HepG2 (cell line): ENCODE measurements around the gene MB21D2. TPM values are rescaled to one million over a fixed set of nuclear protein-coding genes. Genes with fewer than 3 reads are reported as not detected.
A peak's percentile ranks its signal among the peaks of the same experiment; 100 is the strongest.

Source experiments
- ARID2 ChIP-seq: sonication (generic); formaldehyde crosslinking; IDR thresholded peaks from 2 replicates; pipeline ENCODE4 v1.8.1; 2022; ENCODE audit warnings: mild to moderate bottlenecking, missing genetic modification reagents, borderline replicate concordance
- BCL3 ChIP-seq: sonication (generic); formaldehyde crosslinking; IDR thresholded peaks from 2 replicates; pipeline ENCODE4 v1.5.1; 2020; ENCODE audit warnings: mild to moderate bottlenecking, missing genetic modification reagents, moderate library complexity
- KDM2A ChIP-seq: sonication (generic); formaldehyde crosslinking; IDR thresholded peaks from 2 replicates; pipeline ENCODE4 v1.4.0; 2020; ENCODE audit warnings: low read depth, missing genetic modification reagents, borderline replicate concordance
- MBD4 ChIP-seq: IDR thresholded peaks from 2 replicates; pipeline ENCODE4 v1.6.1; 2012; ENCODE audit warnings: low read length, inconsistent platforms, borderline replicate concordance
- MTF1 ChIP-seq: sonication (generic); formaldehyde crosslinking; IDR thresholded peaks from 2 replicates; pipeline ENCODE4 v1.5.0; 2020; ENCODE audit warnings: missing genetic modification reagents
- RBAK ChIP-seq: sonication (generic); formaldehyde crosslinking; IDR thresholded peaks from 2 replicates; pipeline ENCODE4 v1.5.1; 2020; ENCODE audit warnings: mild to moderate bottlenecking, missing genetic modification reagents
- SMAD1 ChIP-seq: sonication (generic); formaldehyde crosslinking; IDR thresholded peaks from 2 replicates; pipeline ENCODE4 v1.4.0; 2020; ENCODE audit warnings: missing genetic modification reagents, low read depth, mild to moderate bottlenecking, borderline replicate concordance
- SMARCC2 ChIP-seq: fragments of 450-650 bp; IDR thresholded peaks from 2 replicates; pipeline ENCODE4 v1.6.1; 2017; ENCODE audit warnings: antibody characterized with exemption, mild to moderate bottlenecking
- SMC3 ChIP-seq: IDR thresholded peaks from 2 replicates; pipeline ENCODE4 v1.6.1; 2011; ENCODE audit warnings: low read length, improper control_type of control experiment
- TBX2 ChIP-seq: sonication (generic); formaldehyde crosslinking; IDR thresholded peaks from 2 replicates; pipeline ENCODE4 v1.5.0; 2020; ENCODE audit warnings: missing genetic modification reagents, mild to moderate bottlenecking, borderline replicate concordance
- ZNF292 ChIP-seq: sonication (generic); formaldehyde crosslinking; IDR thresholded peaks from 2 replicates; pipeline ENCODE4 v1.8.1; 2022; ENCODE audit warnings: mild to moderate bottlenecking, low read depth, missing genetic modification reagents, borderline replicate concordance
- ZNF460 ChIP-seq: sonication (generic); formaldehyde crosslinking; IDR thresholded peaks from 2 replicates; pipeline ENCODE4 v1.5.1; 2020; ENCODE audit warnings: missing genetic modification reagents, mild to moderate bottlenecking, borderline replicate concordance
- ZNF503 ChIP-seq: sonication (generic); formaldehyde crosslinking; IDR thresholded peaks from 2 replicates; pipeline ENCODE4 v1.4.0; 2020; ENCODE audit warnings: missing genetic modification reagents
- ZNF549 ChIP-seq: sonication (generic); formaldehyde crosslinking; IDR thresholded peaks from 2 replicates; pipeline ENCODE4 v1.5.0; 2020; ENCODE audit warnings: missing genetic modification reagents
- ZNF563 ChIP-seq: sonication (generic); formaldehyde crosslinking; IDR thresholded peaks from 2 replicates; pipeline ENCODE4 v1.8.0; 2022; ENCODE audit warnings: mild to moderate bottlenecking, moderate library complexity, missing genetic modification reagents
- ZNF780A ChIP-seq: sonication (generic); formaldehyde crosslinking; IDR thresholded peaks from 2 replicates; pipeline ENCODE4 v1.8.0; 2022; ENCODE audit warnings: mild to moderate bottlenecking, missing genetic modification reagents, moderate library complexity
- ZNF781 ChIP-seq: sonication (generic); formaldehyde crosslinking; IDR thresholded peaks from 2 replicates; pipeline ENCODE4 v1.5.1; 2020; ENCODE audit warnings: borderline replicate concordance, mild to moderate bottlenecking, missing genetic modification reagents; ENCODE audit errors: not compliant biosample characterization
- ZNF83 ChIP-seq: sonication (generic); formaldehyde crosslinking; IDR thresholded peaks from 2 replicates; pipeline ENCODE4 v1.4.0; 2020; ENCODE audit warnings: missing genetic modification reagents, mild to moderate bottlenecking, borderline replicate concordance
- polyA plus RNA-seq, 8 experiments: library from polyadenylated mRNA; depleted of rRNA in 3 of 8; stranded (reverse) in 7 of 8; unstranded in 1 of 8; fragments of >200 nt; fragmentation: Illumina TruSeq in 4 of 8; extraction: Trizol in 4 of 8; gene quantifications; 2 replicates each; pipeline versions ENCODE4 v1.2.1 to v1.2.3, GENCODE V29; 2011 to 2016; ENCODE audit warnings: low read depth in 4 of 8, missing spikeins in 1 of 8, mixed read lengths in 1 of 8; ENCODE audit not compliant: insufficient read depth in 1 of 8
- total RNA-seq, 5 experiments: library from RNA; depleted of rRNA; stranded (reverse); fragments of >200 nt; fragmentation: Illumina TruSeq; extraction: Trizol; gene quantifications; 2 replicates each; pipeline ENCODE4 v1.2.3, GENCODE V29; 2016; ENCODE audit warnings: low read depth in 1 of 5
- TF ChIP-seq, protein P1 (sequence below), 2 experiments: sonication (generic) in 1 of 2; formaldehyde crosslinking in 1 of 2; IDR thresholded peaks; 2 replicates each; pipeline versions ENCODE4 v1.6.1 to v1.9.0; 2014 to 2022; ENCODE audit warnings: antibody characterized with exemption in 1 of 2, borderline replicate concordance in 1 of 2, inconsistent platforms in 1 of 2, low read depth in 1 of 2, missing genetic modification reagents in 1 of 2

The MB21D2 gene
- total and polyA plus RNA-seq, 2 of the 13 experiments (the other 11 are each of a cell fraction or from before 2014, with no cell fraction given): 0.90 to 1.6 TPM

DNA sequence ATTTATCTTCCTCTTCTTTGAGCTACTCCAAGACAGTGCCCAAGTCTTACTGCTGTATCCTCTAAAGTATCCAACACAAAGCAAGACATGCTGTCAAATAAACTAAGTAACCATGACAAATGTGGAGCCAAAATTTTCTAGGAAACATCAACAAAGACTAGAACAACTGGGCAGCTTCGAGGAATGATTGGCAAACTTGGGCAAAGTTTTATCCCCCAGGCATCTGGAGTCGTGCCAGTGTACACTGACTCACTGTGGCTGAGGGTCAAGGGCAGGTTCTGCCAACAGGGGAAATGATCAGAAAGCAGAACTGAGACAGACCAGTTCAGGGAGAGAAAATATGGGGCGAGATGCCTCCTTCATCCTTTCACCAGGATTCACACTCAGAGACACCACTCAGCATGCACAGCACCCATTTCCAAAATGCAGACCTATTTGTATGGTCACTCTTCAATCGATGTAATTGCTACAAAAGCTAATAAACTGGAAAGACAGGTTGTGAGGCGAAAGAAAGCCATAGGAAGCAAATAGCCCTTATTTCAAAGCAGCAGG, 65.8 kb downstream of the MB21D2 start (continued):
- TF ChIP-seq SMC3 (no peak), SMARCC2 (no peak), ZNF83 (no peak), ZNF781 (CRISPR knock-in tag) (no peak), ZNF549 (CRISPR knock-in tag) (no peak), ZNF503 (CRISPR knock-in tag) (no peak), SMAD1 (CRISPR knock-in tag) (no peak), ZNF780A (CRISPR knock-in tag) (no peak), ZNF292 (CRISPR knock-in tag) (no peak), TBX2 (CRISPR knock-in tag) (no peak), ZNF563 (CRISPR knock-in tag) (no peak), MTF1 (no peak), BCL3 (no peak), ZNF460 (no peak), KDM2A (0 out of 2 replicates have a peak, but pooled peaks have one; percentile 29), RBAK (CRISPR knock-in tag) (no peak), MBD4 (peak; percentile 80; the same call in 1 of the 2 replicates), ARID2 (no peak)
- TF ChIP-seq, protein P1, sequence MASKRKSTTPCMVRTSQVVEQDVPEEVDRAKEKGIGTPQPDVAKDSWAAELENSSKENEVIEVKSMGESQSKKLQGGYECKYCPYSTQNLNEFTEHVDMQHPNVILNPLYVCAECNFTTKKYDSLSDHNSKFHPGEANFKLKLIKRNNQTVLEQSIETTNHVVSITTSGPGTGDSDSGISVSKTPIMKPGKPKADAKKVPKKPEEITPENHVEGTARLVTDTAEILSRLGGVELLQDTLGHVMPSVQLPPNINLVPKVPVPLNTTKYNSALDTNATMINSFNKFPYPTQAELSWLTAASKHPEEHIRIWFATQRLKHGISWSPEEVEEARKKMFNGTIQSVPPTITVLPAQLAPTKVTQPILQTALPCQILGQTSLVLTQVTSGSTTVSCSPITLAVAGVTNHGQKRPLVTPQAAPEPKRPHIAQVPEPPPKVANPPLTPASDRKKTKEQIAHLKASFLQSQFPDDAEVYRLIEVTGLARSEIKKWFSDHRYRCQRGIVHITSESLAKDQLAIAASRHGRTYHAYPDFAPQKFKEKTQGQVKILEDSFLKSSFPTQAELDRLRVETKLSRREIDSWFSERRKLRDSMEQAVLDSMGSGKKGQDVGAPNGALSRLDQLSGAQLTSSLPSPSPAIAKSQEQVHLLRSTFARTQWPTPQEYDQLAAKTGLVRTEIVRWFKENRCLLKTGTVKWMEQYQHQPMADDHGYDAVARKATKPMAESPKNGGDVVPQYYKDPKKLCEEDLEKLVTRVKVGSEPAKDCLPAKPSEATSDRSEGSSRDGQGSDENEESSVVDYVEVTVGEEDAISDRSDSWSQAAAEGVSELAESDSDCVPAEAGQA (IDR thresholded peaks at IDR 0.05; ENCODE audit: low read depth): no peak
- TF ChIP-seq, protein P1 (CRISPR knock-in tag; IDR thresholded peaks at IDR 0.05; ENCODE audit: borderline replicate concordance): no peak
